ENCODE measurements around the gene IL33.

IL33 gene

DNA sequence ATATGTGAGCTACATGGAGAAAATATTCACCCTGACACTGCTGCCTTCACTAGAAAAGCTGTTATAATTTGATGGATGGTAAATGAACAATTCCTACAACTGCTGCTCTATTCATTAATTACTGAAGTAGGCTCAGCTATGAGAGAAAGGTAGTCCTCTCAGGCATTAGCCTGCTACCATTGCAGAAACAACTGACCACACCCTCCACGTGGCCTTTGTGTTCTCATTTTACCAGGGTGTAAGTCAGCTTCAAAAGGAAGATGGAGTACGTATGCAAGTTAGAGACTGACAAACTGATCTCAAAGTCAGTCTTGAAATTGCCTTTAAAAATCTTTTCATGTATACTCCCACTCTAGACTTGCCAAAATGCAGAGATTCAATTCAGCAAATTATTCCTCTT, 86.3 kb downstream of the IL33 start:
- no peak for FAIRE-seq
- no peak for TF ChIP-seq POLR2A (IDR thresholded peaks at IDR 0.05; ENCODE audit: low read depth, low read length)
- DNase-seq (ENCODE audit: insufficient read length, low spot score), result no peak

GRCh38 chr9:6302417-6302816, 86.8 kb downstream of the IL33 start:
- no peak for TF ChIP-seq POLR2A (IDR thresholded peaks at IDR 0.05; ENCODE audit: low read depth, low read length)
- DNase-seq (ENCODE audit: insufficient read length, low spot score) (no peak), FAIRE-seq (no peak)

DNA sequence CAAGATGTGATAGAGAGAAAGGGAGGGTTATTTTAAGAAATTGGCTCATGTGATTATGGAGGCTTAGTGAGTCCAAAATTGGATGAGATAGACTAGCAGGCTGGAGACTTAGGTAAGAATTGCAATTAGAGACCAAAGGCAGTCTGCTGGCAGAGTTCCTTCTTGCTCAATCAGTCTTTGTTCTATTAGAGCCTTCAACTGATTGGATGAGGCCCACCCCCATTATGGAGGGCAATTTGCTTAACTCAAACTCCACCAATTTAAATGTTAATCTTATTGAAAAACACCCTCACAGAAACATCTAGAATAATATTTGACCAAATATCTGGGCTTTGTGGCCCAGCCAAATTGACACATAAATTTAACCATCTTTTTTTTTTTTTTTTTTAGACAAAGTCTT, 88.6 kb downstream of the IL33 start:
- no peak for DNase-seq (ENCODE audit: insufficient read length, low spot score)
- FAIRE-seq, result no peak
- no peak for TF ChIP-seq POLR2A (IDR thresholded peaks at IDR 0.05; ENCODE audit: low read depth, low read length)

DNA sequence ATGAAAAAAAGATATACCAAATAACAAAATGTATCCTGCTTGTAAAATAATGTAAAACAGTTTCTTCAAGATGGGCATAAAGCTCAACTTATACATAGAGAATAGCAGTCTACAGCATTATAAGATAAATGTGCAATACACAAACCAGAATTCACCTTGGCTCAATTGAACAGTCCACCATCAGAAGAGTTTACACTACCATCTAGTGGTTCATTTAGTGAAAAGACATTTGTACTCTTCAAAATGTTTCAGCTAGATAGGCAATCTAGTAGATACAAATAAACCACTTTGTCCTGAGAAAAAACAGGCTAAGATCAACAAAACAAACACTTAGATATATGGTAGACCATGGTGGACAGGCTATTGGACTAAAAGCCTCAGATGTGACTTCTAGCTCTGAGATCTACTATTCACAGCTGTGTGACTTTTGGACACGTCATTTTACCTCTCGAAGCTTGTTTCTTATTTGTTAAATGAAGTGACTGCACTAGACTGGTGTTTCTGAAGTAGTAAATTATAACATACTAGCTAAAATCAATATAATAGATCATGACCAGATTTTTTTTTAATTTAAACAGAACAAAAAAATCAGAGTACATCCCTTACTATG, 90.5 kb downstream of the IL33 start:
- TF ChIP-seq POLR2A (IDR thresholded peaks at IDR 0.05; ENCODE audit: low read depth, low read length), result no peak
- no peak for DNase-seq (ENCODE audit: insufficient read length, low spot score)
- FAIRE-seq, result peak; percentile 69
